ENCODE data around the gene ZNF593OS.
A peak's percentile ranks its signal among the peaks of the same experiment; 100 is the strongest.

The ZNF593OS gene

GRCh38 chr1:26182383-26182696 is 10.7 kb upstream of the ZNF593OS start:
- DNase-seq = no peak

- no peak for DNase-seq
Measured at GRCh38 chr1:26181586-26182382, 10.2 kb upstream of the ZNF593OS start.

DNA sequence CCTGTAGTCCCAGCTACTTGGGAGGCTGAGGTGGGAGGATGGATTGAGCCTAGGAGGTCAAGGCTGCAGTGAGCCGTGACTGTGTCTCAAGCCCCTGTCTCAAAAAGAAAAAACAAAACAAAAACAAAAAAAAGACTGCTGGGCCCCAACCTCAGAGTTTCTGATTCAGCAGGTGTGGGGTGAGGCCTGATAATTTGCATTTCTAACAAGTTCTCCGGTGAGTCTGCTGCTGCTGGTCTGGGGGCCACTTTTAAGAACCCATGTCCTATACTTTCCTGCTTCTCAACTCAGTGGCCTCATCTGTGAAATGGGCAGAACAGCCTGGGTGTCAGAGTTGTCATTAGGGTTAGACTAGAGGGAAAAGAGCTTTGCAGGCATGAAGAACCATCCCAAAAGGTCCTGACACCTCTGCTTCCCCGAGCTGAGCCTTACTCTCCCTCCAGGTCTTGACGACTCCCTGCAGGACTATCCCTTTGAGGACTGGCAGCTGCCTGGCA is 8.4 kb upstream of the ZNF593OS start:
- DNase-seq = no peak

- DNase-seq = no peak
Measured at GRCh38 chr1:26177182-26177684, 5.6 kb upstream of the ZNF593OS start, which contains the start of gene CNKSR1. Gene CNKSR1, plus strand, starts transcription at chr1:26177491. Its CDS starts 57 bp downstream, at chr1:26177548.

DNA sequence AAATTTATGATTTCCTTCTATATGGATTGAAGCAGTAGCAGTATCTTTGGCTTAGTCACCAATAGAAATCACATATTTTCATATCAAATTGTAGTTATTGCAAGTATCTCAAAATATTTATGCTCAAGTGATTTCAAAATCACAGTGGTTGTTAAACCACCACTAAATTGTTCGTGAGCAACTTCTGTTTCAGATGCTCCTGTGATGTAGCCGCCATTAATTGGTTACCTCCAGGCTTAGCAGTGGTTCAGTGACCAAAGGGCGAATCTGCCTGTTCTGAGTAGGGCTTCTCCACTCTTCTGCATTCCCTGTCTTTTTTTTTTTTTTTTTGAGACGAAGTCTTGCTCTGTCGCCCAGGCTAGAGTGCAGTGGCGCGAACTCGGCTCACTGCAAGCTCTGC is 3.7 kb upstream of the ZNF593OS start:
- no peak for DNase-seq

GRCh38 chr1:26170472-26170821 is 1.2 kb downstream of the ZNF593OS start:
- DNase-seq = no peak

DNA sequence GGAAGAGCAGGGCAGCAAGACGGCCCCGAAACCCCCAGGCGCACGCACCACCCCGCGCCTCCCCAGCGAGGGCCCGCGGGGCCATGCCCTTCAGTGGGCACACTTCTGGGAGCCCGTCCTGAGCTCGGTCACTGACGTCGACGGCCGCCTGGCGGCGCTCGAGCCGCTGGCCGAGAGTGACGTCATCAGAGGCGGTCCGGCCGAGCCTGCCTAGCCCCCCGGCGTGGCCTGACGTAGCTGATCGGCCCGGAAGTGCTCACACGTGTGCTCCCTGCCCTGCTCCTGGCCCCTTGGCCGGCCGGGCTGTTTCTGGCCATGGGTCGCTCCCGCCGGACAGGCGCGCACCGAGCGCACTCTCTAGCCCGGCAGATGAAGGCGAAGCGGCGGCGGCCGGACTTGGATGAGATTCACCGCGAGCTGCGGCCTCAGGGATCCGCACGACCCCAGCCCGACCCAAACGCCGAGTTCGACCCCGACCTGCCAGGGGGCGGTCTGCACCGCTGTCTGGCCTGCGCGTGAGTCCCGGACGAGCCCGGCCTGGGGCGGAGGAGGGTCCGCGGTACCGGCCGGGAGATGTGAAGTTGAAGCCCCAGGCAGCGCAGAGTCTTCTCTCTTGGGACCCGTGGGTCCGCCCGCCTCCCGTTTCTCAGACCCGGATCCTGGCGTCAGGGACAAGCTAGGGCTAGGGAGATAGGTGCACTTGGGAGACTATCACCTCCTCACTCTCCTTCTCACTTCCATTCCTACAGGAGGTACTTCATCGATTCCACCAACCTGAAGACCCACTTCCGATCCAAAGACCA is 1.8 kb downstream of the ZNF593OS start, which contains the start of gene ZNF593:
Gene ZNF593, plus strand, starts transcription at position 240 of the 803 bp plus-strand sequence. Its CDS starts 76 bp downstream, at position 316.
- peak; percentile 81 for DNase-seq

GRCh38 chr1:26169198-26169554 is 2.5 kb downstream of the ZNF593OS start:
- DNase-seq = no peak

DNA sequence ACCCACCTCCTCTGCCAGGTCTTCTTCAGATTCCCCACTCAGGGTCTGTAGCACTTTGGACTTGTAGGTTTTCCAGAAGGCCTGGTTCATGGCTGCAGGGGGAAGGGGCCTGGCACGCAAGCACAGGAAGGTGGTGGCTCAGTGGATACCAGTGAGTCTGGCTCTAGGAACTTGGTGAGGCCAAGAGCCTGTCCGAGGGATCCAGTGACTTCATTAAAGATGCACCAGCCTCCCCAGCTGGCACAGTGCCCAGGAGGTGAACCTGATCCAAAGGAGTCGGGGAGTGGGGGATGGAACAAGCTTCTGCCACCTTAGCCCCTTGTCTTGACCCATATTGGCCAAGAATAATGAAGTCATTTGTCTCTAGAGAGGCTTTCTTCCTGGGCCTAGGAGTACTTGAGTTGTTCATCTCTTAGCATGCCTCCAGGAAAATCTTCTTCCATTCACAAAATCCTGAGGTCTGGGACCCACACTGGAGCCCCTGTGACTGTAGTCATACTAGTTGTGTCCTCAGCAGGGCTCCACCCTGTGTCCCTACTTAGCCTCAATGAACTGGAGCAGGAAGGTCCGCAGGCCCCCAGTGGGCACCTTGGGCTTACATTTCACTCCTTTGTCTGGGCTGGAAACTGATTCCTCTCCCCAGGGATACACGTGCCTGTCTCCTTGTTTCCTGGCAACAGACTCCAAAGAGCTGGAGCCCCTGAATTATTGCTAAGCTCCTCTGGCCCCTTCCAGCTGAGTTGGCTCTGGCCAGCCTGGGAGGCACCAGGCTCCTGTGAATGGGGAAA is 3.0 kb downstream of the ZNF593OS start, which contains the start of gene C1orf232:
Gene C1orf232, minus strand, starts transcription at position 554 of the 788 bp plus-strand sequence. Its CDS starts 464 bp downstream, at position 90.
- no peak for DNase-seq

- no peak for DNase-seq
Measured at GRCh38 chr1:26166719-26167281, 4.8 kb downstream of the ZNF593OS start.

DNA sequence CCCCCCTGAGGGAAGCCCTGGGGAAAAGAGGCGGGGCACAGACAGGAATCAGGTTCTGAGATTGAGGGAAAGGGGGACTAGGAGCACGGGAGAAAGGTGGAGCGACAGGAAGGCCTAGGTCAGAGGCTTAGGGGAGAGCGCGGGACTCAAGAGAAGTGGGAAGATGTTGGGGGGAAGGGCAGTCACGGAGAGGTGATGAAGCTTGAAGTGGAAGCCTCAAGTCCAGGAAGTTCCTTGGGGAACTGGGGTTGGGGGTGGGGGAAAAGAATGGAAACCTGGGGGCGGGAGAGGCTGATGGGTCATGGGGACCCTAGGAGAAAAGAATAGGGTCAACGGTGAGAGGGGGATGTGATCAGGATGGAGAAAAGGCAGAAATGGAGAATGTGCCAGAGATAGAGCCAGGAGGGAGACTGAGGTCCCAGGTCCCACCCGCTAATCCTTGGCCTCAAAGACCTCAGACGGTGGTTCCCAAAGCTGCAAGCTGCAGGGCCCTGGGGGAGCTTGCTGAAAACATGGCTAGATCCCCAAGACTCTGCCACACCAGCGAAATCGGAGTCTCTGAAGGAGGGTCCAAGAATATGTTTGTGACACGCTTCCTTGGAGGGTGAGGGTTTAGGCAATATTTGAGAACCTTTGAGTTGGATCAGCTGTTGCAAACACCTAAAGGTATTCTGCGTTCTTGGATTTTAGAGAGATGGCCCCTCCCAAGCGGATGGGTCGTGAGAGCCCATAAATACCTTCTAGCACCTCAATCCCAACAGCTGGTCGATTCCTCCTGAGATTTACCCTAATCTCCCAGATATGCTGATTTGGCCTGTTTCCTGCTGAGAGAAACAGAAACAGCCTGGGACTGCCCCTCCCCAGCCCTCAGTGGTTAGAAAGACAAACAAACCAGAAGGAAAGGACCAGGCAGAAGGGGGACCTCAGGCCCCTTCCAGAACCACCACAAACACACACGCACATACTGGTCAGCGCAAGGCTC is 6.5 kb downstream of the ZNF593OS start:
- DNase-seq = no peak

- peak; percentile 27 for DNase-seq
Measured at GRCh38 chr1:26164036-26164860, 7.4 kb downstream of the ZNF593OS start.

GRCh38 chr1:26163684-26164035 is 8.0 kb downstream of the ZNF593OS start:
- no peak for DNase-seq

DNA sequence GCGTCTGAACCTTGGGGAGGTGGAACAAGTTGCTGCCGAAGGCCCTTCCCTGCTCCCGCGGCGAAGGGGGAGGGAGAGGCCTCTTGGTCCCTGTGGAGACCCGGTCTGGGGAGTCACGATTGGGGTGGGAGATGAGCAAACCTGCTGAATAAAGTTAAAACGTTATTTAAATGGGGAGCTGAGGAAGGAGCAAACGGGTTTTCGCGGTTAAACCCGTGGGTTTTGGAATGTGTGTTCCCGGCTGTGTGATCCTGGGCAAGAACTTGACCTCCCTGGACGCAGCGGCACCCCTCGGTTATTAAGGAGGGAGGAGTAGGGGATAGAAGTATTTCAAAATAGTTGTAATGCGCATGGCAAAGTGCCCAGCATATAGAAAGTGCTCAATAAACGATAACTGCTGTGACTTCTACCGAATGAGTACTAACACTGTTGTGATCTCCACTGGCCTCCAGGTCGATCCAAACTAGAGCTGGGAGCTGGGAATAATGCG is 9.4 kb downstream of the ZNF593OS start:
- DNase-seq = no peak

DNA sequence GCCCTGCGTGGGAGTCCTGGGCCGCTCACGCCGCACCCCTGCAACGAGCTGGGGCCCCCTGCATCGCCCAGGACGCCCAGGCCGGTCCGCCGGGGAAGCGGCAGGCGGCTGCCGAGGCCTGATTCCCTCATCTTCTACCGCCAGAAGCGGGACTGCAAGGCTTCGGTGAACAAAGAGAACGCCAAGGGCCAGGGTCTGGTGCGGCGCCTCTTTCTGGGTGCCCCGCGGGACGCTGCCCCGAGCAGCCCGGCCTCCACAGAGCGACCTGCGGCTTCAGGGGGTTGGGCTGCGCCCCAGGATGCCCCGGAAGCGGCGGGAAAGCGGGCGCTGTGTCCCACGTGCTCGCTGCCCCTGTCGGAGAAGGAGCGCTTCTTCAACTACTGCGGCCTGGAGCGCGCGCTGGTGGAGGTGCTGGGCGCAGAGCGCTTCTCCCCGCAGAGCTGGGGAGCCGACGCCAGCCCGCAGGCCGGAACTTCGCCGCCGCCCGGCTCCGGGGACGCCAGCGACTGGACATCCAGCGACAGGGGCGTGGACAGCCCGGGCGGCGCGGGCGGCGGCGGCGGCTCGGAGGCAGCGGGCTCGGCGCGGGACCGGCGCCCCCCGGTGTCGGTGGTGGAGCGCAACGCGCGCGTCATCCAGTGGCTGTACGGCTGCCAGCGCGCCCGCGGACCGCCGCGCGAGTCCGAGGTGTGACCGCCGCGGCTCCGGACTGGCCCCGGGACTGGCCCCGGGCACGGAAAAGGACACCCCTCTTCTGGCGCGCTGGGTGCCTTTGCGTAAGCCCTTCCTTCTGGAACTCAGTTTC is 10.0 kb downstream of the ZNF593OS start:
- no peak for DNase-seq

- no peak for DNase-seq
Measured at GRCh38 chr1:26160527-26161414, 10.9 kb downstream of the ZNF593OS start.

- DNase-seq = no peak
Measured at GRCh38 chr1:26159743-26160039, 11.9 kb downstream of the ZNF593OS start.

Measured in activated gamma-delta T cell (primary cell).